H1 (cell line): Measurements from ENCODE around the gene ARHGEF4. TPM values are rescaled to one million over a fixed set of nuclear protein-coding genes. Genes with fewer than 3 reads are reported as not detected.

Source experiments
- ASH2L ChIP-seq: fragments of 200-600, 300-600 bp; sonication (generic); IDR thresholded peaks from one replicate; pipeline ENCODE4 v1.7.1; 2017; ENCODE audit warnings: low read length
- BRCA1 ChIP-seq: IDR thresholded peaks from 2 replicates; pipeline ENCODE4 v1.6.1; 2012; ENCODE audit warnings: low read depth, low read length, improper control_type of control experiment
- CBX5 ChIP-seq: fragments of 300-800, 300-1000 bp; sonication (generic); IDR thresholded peaks from 2 replicates; pipeline ENCODE4 v1.7.1; 2016; ENCODE audit warnings: antibody characterized with exemption, low read length, low read depth
- GABPA ChIP-seq: IDR thresholded peaks from 2 replicates; pipeline ENCODE4 v1.6.1; 2011; ENCODE audit warnings: mild to moderate bottlenecking, low read length, moderate library complexity, borderline replicate concordance; ENCODE audit not compliant: insufficient read depth
- KDM1A ChIP-seq: fragments of 200-600, 300-600 bp; sonication (generic); IDR thresholded peaks from 2 replicates; pipeline ENCODE4 v1.7.1; 2016; ENCODE audit warnings: mild to moderate bottlenecking, low read length, borderline replicate concordance
- KDM4A ChIP-seq: IDR thresholded peaks from one replicate; pipeline ENCODE4 v1.7.1; 2012; ENCODE audit warnings: low read depth, mild to moderate bottlenecking, moderate library complexity, low read length, inconsistent platforms; ENCODE audit not compliant: severe bottlenecking
- KDM5A ChIP-seq: fragments of 200-600 bp; IDR thresholded peaks from 2 replicates; pipeline ENCODE4 v1.7.1; 2012; ENCODE audit warnings: mild to moderate bottlenecking, low read length, inconsistent platforms, mixed read lengths
- POLR2A ChIP-seq, 2 experiments: IDR thresholded peaks; 1 replicate in 1 of 2; 2 replicates in 1 of 2; pipeline ENCODE4 v1.6.1; 2011; ENCODE audit warnings: low read depth in 2 of 2, low read length in 2 of 2, mild to moderate bottlenecking in 2 of 2; ENCODE audit errors: control extremely low read depth in 1 of 2
- POU5F1 ChIP-seq: IDR thresholded peaks from 2 replicates; pipeline ENCODE4 v1.6.1; 2011; ENCODE audit warnings: low read depth, mild to moderate bottlenecking, low read length, moderate library complexity
- TAF1 ChIP-seq: IDR thresholded peaks from 2 replicates; pipeline ENCODE4 v1.6.1; 2011; ENCODE audit warnings: mild to moderate bottlenecking, low read depth, low read length
- polyA plus RNA-seq, 7 experiments: library from polyadenylated mRNA; depleted of rRNA in 3 of 7; stranded (reverse) in 5 of 7; unstranded in 2 of 7; fragments of >200 nt in 5 of 7; fragments of 200-250 nt in 2 of 7; gene quantifications; 1 replicate in 5 of 7; 2 replicates in 1 of 7; 4 replicates in 1 of 7; pipeline versions ENCODE4 v1.2.1 to v1.2.3, GENCODE V29; 2011 to 2013; ENCODE audit warnings: missing spikeins in 2 of 7, mixed read lengths in 2 of 7
- total RNA-seq: library from RNA; stranded (reverse); fragmentation: NEBNext Ultra II Directional; extraction: Animal tissue kit (Norgen Biotek cat#: 25700); gene quantifications from 2 replicates; pipeline ENCODE4 v1.2.1, GENCODE V29; 2021

Gene ARHGEF4
- total and polyA plus RNA-seq, 2 of the 8 experiments (the other 6 are each of a cell fraction or from before 2014, with no cell fraction given) = 10.6 to 14.6 TPM

- TF ChIP-seq POU5F1 = no peak
- TF ChIP-seq GABPA = no peak
- no peak for TF ChIP-seq CBX5
- TF ChIP-seq TAF1 = no peak
- TF ChIP-seq KDM1A = no peak
- TF ChIP-seq KDM5A = no peak
- TF ChIP-seq BRCA1 = no peak
- TF ChIP-seq ASH2L = no peak
- no peak for TF ChIP-seq POLR2A (IDR thresholded peaks at IDR 0.05; ENCODE audit: control extremely low read depth in 1 of 2, low read depth in 2 of 2, low read length in 2 of 2)
- no peak for TF ChIP-seq KDM4A
- TF ChIP-seq, all 59 proteins: peak for 0
These were observed 14.3 kb downstream of the ARHGEF4 start (continued) for GRCh38 chr2:130850788-130851623.
